NCI-H2227 (cell line): ENCODE measurements around the gene COL4A2.
"Not testable (repeated sequence)": the region's sequence is repeated elsewhere in the genome, so short reads cannot be mapped to it uniquely, and the experiment has no call there.

Source experiments
- DNase-seq: peaks from one replicate; lab custom pipeline; 2025; ENCODE audit not compliant: unreplicated experiment; lab: John Stamatoyannopoulos, UW

COL4A2 gene

GRCh38 chr13:110449219-110450015, 142.3 kb downstream of the COL4A2 start:
- no peak for DNase-seq

DNA sequence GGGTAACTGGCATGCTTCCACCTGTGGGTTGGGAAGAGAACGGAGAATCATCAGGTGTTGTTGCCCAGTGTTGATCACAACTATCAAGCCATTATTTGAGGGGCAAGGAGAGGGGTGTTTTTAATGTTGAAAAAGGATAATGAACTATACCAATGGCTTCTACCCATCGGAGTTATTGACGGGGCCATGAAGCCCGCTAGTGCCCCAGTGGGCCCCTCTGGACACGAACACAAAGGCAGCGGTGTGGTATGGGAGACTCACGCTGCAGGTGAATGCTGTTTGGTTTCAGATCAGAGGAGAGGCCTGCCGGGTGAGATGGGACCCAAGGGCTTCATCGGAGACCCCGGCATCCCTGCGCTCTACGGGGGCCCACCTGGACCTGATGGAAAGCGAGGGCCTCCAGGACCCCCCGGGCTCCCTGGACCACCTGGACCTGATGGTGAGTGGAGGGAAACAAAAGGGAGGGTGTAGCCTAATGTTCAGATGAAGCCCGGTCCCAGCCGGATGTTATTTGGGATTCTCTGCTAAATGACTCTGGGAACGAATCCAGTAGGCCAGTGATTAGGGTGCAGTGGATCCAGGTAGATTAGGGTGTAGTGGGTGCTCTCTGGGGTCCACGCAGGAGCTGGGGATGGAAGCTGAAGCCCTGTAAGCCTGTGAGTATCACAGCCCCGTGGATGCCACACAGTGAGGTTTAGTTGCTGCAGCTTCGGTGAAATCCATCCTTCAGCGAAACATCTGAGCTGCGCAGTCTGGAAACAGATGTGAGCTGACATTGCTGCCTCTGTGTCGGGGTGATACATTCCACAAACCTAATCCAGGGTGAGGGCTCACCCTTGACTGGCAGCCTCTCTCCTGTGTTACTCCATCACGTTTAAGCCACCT, 143.2 kb downstream of the COL4A2 start:
- no peak for DNase-seq

DNA sequence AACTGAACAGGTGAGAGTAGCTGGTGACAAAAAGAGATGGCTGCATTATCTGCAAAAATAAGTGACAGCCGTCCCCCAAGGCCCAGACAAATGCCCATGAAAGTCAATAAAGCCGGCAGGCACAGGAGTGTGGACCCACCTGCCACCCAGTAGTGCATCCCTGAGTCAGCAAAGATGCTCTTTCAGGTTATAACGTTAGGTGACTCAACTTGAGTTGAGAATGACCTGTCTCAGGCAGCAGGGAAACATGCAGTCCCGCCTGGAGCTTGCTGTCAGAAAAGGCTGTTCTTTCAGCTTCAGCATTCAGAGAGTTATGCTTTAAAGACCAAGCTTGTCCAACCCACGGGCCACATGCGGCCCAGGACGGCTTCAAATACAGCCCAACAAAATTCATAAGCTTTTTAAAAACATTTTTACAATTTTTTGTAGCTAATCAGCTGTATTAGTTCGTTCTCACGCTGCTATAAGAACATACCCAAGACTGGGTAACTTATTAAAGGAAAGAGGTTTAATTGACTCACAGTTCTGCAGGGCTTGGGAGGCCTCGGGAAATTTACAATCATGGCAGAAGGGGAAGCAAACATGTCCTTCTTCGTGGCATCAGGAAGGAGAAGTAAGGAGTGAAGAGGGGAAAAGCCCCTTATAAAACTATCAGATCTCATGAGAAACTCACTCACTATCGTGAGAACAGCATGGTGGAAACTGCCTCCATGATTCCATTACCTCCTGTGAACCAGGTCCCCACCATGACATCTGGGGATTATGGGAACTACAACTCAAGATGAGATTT, 144.1 kb downstream of the COL4A2 start:
- no peak for DNase-seq

DNA sequence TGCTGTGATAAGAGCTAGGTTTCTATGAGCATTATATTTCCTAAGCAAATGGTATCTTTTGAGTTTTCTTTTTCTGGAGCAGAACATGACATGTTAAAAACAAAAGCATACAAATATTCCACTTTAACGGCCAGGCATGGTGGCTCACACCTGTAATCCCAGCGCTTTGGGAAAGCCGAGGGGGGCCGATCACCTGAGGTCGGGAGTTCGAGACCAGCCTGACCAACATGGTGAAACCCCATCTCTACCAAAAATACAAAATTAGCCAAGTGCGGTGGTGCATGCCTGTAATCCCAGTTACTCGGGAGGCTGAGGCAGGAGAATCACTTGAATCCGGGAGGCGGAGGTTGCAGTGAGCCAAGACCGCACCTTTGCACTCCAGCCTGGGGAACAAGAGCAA, 146.0 kb downstream of the COL4A2 start:
- DNase-seq, result not testable (repeated sequence)

DNA sequence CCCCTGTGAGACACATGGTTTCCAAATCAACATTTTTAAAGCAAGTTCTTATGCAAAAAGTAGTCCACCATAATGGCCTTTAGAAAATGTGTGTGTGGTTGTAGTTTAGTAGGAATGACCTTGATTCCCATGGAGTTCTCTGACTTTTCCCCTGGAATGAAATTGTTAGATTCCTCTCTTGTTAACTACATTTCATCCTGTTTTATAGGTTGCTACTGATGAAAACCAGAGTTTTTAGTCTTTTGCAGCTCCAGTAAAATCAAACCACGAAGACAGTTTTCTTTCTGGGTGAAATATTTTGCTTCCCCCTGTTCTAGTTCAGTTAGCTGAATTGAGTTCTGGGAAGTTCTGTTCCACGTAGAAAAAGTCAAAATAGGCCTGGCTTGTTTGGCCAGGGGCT, 146.7 kb downstream of the COL4A2 start:
- no peak for DNase-seq

GRCh38 chr13:110454227-110454859, 147.3 kb downstream of the COL4A2 start:
- DNase-seq, result no peak

GRCh38 chr13:110454956-110455355, 147.9 kb downstream of the COL4A2 start:
- DNase-seq, result no peak

GRCh38 chr13:110455444-110455843, 148.4 kb downstream of the COL4A2 start:
- no peak for DNase-seq

DNA sequence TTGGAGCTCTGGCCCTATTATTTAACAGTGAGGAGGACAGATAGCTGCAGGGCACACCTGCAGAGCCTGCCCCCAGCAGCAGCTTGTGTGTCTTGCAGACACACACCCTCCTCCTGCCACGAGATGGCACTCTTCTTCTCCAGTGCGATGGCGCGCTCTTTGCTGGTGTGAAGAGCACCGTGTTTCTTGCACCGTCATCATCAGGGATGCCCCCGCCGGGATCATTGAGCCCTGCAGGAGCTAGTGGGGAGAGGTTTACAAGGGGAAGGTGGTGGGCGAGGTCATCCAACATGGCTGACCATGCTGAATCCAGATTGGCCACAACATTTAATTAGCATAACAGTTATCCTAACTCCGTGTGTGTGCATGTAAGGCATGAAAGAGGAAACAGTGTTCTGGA, 148.9 kb downstream of the COL4A2 start:
- peak; percentile 29 for DNase-seq

GRCh38 chr13:110456550-110456949, 149.5 kb downstream of the COL4A2 start:
- DNase-seq, result no peak

DNA sequence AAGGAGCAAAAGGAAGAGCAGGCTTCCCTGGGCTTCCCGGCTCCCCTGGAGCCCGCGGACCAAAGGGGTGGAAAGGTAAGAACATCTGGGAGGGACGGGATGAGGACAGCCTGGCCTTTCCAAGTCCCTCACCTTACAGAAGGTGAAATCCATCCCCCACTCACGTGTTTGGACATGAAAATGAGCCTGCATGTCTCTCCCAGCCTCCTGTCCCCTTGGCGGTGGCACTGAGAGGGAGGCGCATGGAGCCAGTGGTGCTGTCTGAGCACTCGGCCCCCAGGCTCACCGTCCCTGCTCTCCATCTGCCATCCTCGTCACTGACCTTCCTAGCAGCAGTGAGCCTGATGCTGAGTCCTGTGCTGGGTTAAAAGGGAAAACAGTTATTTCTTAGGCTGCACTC, 150.3 kb downstream of the COL4A2 start:
- no peak for DNase-seq

DNA sequence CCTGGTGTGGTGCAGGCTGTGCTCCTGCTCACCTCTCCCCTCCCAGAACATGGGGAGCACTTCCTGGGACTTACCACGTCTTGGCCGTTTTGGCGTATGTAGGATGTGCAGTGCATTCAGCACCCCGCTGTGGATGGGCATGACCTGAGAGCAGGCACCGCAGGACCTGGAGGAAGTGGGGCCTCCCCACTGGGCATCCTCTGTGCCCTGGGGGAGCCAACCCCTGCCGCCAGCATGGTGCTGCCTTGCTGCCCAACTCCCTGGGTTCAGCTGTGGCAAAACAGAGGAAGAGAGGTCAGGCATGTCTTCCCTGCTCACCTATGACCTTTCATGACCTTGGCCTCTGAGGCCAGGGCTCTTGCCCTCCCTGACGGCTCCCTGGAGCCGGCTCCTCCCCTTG, 150.9 kb downstream of the COL4A2 start:
- no peak for DNase-seq

- DNase-seq, result no peak
These were observed 151.7 kb downstream of the COL4A2 start for GRCh38 chr13:110458594-110459365.

DNA sequence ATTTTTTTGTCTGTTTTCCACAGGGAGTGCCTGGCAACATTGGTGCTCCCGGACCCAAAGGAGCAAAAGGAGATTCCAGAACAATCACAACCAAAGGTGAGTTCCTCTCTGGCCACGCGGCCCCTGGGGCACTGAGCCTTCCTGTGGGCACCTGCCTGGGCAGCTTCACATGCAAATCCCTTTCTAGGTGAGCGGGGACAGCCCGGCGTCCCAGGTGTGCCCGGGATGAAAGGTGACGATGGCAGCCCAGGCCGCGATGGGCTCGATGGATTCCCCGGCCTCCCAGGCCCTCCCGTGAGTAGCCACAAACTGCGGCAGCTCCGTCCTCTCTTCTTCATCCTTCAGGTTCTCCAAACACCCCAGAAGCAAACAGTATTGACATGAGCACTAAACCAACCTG, 155.0 kb downstream of the COL4A2 start:
- no peak for DNase-seq

- DNase-seq, result no peak
These were observed 156.1 kb downstream of the COL4A2 start for GRCh38 chr13:110463156-110463555.

DNA sequence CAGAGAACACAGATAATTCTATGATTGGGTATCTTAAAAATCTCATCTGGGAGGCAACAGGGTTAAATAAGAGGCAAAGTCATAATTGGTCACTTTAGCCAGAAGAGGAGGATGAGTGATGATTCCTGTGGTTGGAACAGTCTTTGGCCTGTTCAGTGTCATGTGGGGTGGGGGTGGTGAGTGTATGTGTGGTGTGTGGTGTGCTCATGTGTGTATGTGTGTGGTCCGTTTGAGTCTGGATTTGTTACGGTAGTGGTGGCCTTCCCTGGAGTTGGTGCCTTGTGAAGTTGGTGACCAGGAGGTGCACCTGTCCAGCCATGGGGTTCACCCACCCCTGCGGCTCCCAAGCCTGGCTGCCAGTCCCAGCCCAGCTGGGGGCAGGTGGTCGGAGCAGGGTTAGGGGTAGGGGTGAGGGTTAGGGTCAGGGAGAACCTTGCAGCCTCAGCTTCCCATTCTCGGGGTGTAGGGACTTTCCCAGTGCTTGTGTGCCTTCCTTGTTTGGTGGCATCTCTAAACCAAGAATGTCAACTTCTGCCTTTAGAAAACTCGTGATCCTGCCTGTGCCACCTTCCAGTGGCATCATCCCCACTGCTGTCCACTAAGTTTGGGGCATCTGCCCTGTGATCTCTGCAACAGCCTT, 156.9 kb downstream of the COL4A2 start:
- no peak for DNase-seq

GRCh38 chr13:110464556-110465333, 157.7 kb downstream of the COL4A2 start:
- DNase-seq, result no peak

DNA sequence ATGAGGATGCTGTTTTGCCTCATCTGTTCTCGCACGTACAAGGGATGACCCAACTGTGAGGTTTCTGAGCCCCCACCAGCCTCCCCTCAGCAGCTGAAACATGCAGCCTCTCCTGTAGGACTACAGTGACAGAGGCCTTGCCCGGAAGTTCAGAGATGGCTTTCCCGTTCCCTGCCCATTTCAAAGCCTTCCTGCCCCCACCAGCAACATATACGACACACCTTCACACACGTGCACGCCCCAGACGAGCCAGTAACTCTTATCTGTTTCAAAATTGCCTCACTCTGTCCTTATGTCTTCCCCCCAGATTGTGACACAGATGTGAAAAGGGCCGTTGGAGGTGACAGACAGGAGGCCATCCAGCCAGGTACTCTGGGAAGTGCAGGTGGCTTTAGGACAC, 158.6 kb downstream of the COL4A2 start:
- DNase-seq, result no peak
